RKO (cell line): ENCODE measurements around the gene SH2D3C.
A peak's percentile ranks its signal among the peaks of the same experiment; 100 is the strongest.

ENCODE experiments used
- DNase-seq: peaks from one replicate; pipeline ENCODE4 v3.0.0-alpha.2; 2016; ENCODE audit warnings: low spot score

Gene SH2D3C

GRCh38 chr9:127720031-127720864 lies 58.2 kb downstream of the SH2D3C start:
- DNase-seq: no peak

- DNase-seq: no peak
These were observed 60.7 kb downstream of the SH2D3C start for GRCh38 chr9:127717766-127718165.

GRCh38 chr9:127716412-127716811 lies 62.1 kb downstream of the SH2D3C start:
- DNase-seq: no peak

GRCh38 chr9:127715470-127716337 lies 62.8 kb downstream of the SH2D3C start, which contains the start of the genes PTRH1 and TTC16:
Gene PTRH1, minus strand, starts transcription at chr9:127715663. Its CDS starts 24 bp downstream, at chr9:127715639.
Gene TTC16, plus strand, starts transcription at chr9:127716079. Its CDS starts 67 bp downstream, at chr9:127716146.
- DNase-seq: peak; percentile 99

- DNase-seq: peak; percentile 54
These were observed 63.5 kb downstream of the SH2D3C start for GRCh38 chr9:127714951-127715469.

- DNase-seq: no peak
These were observed 64.3 kb downstream of the SH2D3C start for GRCh38 chr9:127714020-127714750.

- no peak for DNase-seq
These were observed 65.6 kb downstream of the SH2D3C start for GRCh38 chr9:127712867-127713266.

GRCh38 chr9:127712371-127712770 lies 66.1 kb downstream of the SH2D3C start:
- DNase-seq: no peak

- no peak for DNase-seq
These were observed 66.6 kb downstream of the SH2D3C start for GRCh38 chr9:127711831-127712274.

- DNase-seq: no peak
These were observed 67.2 kb downstream of the SH2D3C start for GRCh38 chr9:127711226-127711701.

- DNase-seq: no peak
These were observed 68.2 kb downstream of the SH2D3C start for GRCh38 chr9:127710204-127710783.

GRCh38 chr9:127708952-127709587 lies 69.4 kb downstream of the SH2D3C start:
- no peak for DNase-seq

- peak; percentile 59 for DNase-seq
These were observed 70.7 kb downstream of the SH2D3C start for GRCh38 chr9:127707766-127708165.

GRCh38 chr9:127706836-127707241 lies 71.6 kb downstream of the SH2D3C start, which contains the start of gene CFAP157:
Gene CFAP157, plus strand, starts transcription at chr9:127706988. Its CDS starts 44 bp downstream, at chr9:127707032.
- no peak for DNase-seq

GRCh38 chr9:127705577-127706379 lies 72.7 kb downstream of the SH2D3C start:
- no peak for DNase-seq

- DNase-seq: no peak
These were observed 75.0 kb downstream of the SH2D3C start for GRCh38 chr9:127703289-127703946.

- DNase-seq: no peak
These were observed 77.7 kb downstream of the SH2D3C start for GRCh38 chr9:127700594-127701255.

GRCh38 chr9:127700140-127700539 lies 78.3 kb downstream of the SH2D3C start:
- no peak for DNase-seq
